Measurements from ENCODE around the gene S100A2.
"Not testable (repeated sequence)": the region's sequence is repeated elsewhere in the genome, so short reads cannot be mapped to it uniquely, and the experiment has no call there.

GRCh38 chr1:153588033-153588432 lies 22.4 kb upstream of the S100A2 start:
- not testable (repeated sequence) for TF ChIP-seq POLR2AphosphoS5, POLR2A, EP300 (IDR thresholded peaks at IDR 0.05)
- TF ChIP-seq, protein P1, sequence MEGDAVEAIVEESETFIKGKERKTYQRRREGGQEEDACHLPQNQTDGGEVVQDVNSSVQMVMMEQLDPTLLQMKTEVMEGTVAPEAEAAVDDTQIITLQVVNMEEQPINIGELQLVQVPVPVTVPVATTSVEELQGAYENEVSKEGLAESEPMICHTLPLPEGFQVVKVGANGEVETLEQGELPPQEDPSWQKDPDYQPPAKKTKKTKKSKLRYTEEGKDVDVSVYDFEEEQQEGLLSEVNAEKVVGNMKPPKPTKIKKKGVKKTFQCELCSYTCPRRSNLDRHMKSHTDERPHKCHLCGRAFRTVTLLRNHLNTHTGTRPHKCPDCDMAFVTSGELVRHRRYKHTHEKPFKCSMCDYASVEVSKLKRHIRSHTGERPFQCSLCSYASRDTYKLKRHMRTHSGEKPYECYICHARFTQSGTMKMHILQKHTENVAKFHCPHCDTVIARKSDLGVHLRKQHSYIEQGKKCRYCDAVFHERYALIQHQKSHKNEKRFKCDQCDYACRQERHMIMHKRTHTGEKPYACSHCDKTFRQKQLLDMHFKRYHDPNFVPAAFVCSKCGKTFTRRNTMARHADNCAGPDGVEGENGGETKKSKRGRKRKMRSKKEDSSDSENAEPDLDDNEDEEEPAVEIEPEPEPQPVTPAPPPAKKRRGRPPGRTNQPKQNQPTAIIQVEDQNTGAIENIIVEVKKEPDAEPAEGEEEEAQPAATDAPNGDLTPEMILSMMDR (IDR thresholded peaks at IDR 0.05), result not testable (repeated sequence)
